MM.1S (cell line): ENCODE data around the gene COL13A1.

Source experiments
- DNase-seq: peaks from one replicate; pipeline ENCODE4 v3.0.0-alpha.2; 2015
- H2AFZ ChIP-seq: fragments of 300-600 bp; sonication (generic); 2 replicates; pipeline ENCODE4 v1.6.0; 2016; ENCODE audit warnings: antibody characterized with exemption, low read length
- H3F3A ChIP-seq: fragments of 300-600 bp; sonication (generic); 2 replicates; pipeline ENCODE4 v1.6.1; 2016; ENCODE audit warnings: mild to moderate bottlenecking, antibody characterized with exemption, low read length, moderate library complexity, mixed read lengths; ENCODE audit not compliant: insufficient read depth
- H3K27ac ChIP-seq: fragments of 300-600 bp; sonication (generic); 2 replicates; pipeline ENCODE4 v1.5.1; 2016; ENCODE audit warnings: mild to moderate bottlenecking, low read length
- H3K27me3 ChIP-seq: fragments of 300-600 bp; sonication (generic); replicated peaks from 2 replicates; pipeline ENCODE4 v1.6.0; 2016; ENCODE audit warnings: low read length; ENCODE audit not compliant: insufficient read depth
- H3K36me3 ChIP-seq: fragments of 300-600 bp; sonication (generic); replicated peaks from 2 replicates; pipeline ENCODE4 v1.6.1; 2016; ENCODE audit warnings: mild to moderate bottlenecking, low read length, mixed read lengths; ENCODE audit not compliant: insufficient read depth
- H3K4me1 ChIP-seq: fragments of 300-600 bp; sonication (generic); 2 replicates; pipeline ENCODE4 v1.6.1; 2016; ENCODE audit warnings: low read length, mixed read lengths
- H3K4me2 ChIP-seq: fragments of 300-600 bp; sonication (generic); 2 replicates; pipeline ENCODE4 v1.6.0; 2016; ENCODE audit warnings: low read depth, low read length
- H3K4me3 ChIP-seq: fragments of 300-600 bp; sonication (generic); 2 replicates; pipeline ENCODE4 v1.5.1; 2016; ENCODE audit warnings: low read length, mixed read lengths
- H3K79me2 ChIP-seq: fragments of 300-600 bp; sonication (generic); 2 replicates; pipeline ENCODE4 v1.6.1; 2016; ENCODE audit warnings: mixed run types, low read length, mixed read lengths
- H3K9ac ChIP-seq: fragments of 300-600 bp; sonication (generic); 2 replicates; pipeline ENCODE4 v1.6.1; 2016; ENCODE audit warnings: low read length, mixed read lengths
- H3K9me2 ChIP-seq: fragments of 300-600 bp; sonication (generic); replicated peaks from 2 replicates; pipeline ENCODE4 v1.6.1; 2016; ENCODE audit warnings: mild to moderate bottlenecking, low read length, mixed read lengths; ENCODE audit not compliant: insufficient read depth
- H3K9me3 ChIP-seq: fragments of 300-600 bp; sonication (generic); replicated peaks from 2 replicates; pipeline ENCODE4 v1.6.1; 2016; ENCODE audit warnings: mild to moderate bottlenecking, low read length, mixed read lengths; ENCODE audit not compliant: insufficient read depth
- H4K20me1 ChIP-seq: fragments of 300-600 bp; sonication (generic); 2 replicates; pipeline ENCODE4 v1.6.1; 2016; ENCODE audit warnings: mild to moderate bottlenecking, low read length, moderate library complexity, mixed read lengths; ENCODE audit not compliant: insufficient read depth
- EZH2 ChIP-seq: fragments of 300-600 bp; sonication (generic); optimal IDR thresholded peaks from 2 replicates; pipeline ENCODE3; 2017; ENCODE audit warnings: low read depth, mild to moderate bottlenecking, antibody characterized with exemption, low read length, mixed read lengths
- EZH2phosphoT487 ChIP-seq: fragments of 300-600 bp; sonication (generic); IDR thresholded peaks from 2 replicates; pipeline ENCODE4 v1.6.1; 2018; ENCODE audit warnings: antibody characterized with exemption, low read length
- TF ChIP-seq, protein P1 (sequence below): fragments of 300-600 bp; sonication (generic); IDR thresholded peaks from 2 replicates; pipeline ENCODE4 v1.5.1; 2016; ENCODE audit warnings: antibody characterized with exemption, low read length, mixed read lengths

COL13A1 gene

GRCh38 chr10:69955897-69956740, 154.4 kb downstream of the COL13A1 start:
- Histone ChIP-seq H3K27me3 (no peaks in the 10 kb centered on the region; the same call in 1 of the 2 replicates), H3K36me3 (no peaks in the 10 kb centered on the region), H3K4me2 (no peak overlapping the region), H3K9ac (no peak overlapping the region), H3K9me2 (no peaks in the 10 kb centered on the region), H3K9me3 (no peaks in the 10 kb centered on the region), H4K20me1 (no peaks in the 10 kb centered on the region), H3K79me2 (no peaks in the 10 kb centered on the region), H3K27ac (no peak overlapping the region), H2AFZ (no peak overlapping the region), H3K4me3 (no peak overlapping the region), H3F3A (no peaks in the 10 kb centered on the region), H3K4me1 (no peaks in the 10 kb centered on the region)
- DNase-seq, result no peak
- TF ChIP-seq, protein P1, sequence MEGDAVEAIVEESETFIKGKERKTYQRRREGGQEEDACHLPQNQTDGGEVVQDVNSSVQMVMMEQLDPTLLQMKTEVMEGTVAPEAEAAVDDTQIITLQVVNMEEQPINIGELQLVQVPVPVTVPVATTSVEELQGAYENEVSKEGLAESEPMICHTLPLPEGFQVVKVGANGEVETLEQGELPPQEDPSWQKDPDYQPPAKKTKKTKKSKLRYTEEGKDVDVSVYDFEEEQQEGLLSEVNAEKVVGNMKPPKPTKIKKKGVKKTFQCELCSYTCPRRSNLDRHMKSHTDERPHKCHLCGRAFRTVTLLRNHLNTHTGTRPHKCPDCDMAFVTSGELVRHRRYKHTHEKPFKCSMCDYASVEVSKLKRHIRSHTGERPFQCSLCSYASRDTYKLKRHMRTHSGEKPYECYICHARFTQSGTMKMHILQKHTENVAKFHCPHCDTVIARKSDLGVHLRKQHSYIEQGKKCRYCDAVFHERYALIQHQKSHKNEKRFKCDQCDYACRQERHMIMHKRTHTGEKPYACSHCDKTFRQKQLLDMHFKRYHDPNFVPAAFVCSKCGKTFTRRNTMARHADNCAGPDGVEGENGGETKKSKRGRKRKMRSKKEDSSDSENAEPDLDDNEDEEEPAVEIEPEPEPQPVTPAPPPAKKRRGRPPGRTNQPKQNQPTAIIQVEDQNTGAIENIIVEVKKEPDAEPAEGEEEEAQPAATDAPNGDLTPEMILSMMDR, result no peak
- TF ChIP-seq EZH2phosphoT487 (no peak), EZH2 (no peak)

DNA sequence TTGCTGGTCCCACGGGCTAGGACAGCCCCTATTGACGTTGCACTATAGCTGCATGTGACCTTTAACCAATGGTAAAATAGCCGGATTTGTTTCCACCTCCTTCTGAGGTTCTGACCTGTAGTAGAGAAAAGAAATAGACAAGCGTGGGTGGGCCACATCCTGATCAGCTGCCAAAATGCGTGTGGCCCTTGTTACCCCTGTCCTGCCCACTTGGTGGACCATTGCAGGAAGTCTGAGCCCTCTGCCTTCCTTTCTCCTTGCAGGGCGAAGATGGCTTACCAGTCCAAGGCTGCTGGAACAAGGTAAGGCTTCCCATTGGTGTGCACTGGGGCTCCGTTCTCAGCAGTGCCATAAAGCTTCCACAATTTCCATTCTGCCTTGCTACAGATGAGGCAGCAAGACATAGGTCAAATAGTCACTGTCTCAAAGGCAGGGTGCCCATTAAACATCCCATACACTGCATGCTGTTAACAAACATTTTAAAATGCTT, 155.1 kb downstream of the COL13A1 start:
- Histone ChIP-seq H4K20me1 (no peaks in the 10 kb centered on the region), H3K4me1 (no peaks in the 10 kb centered on the region)
- DNase-seq, result no peak

DNA sequence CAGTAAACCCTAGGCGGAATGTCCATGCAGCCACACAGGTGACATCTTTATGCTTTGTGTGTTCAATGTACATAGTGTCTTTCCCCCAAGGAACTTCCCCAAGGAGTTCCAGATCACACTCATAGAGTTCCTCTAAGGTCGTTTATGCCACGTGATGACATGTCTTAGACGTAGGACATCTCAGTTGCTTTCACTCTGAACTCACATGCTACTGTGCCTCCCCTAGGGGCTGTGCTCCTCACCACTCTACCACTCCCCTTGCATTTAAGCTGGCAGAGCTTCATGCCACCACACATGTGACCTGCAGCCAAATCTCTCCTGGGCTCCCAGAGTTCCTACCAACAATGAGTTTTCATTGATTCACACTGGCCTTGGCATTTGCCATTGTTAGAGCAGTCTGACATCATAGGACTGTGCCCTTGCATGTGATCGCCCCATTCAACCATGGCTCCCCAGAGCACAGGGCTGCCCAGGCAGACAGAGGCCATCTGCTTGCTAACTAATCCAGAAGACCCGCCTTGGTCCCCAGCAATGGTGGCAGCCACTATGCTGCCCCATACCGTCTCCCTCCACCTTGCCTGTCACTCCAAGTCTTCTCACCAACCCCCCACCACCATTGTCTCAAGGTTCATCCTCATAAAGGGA, 155.7 kb downstream of the COL13A1 start:
- TF ChIP-seq EZH2phosphoT487 (no peak), EZH2 (no peak)
- TF ChIP-seq, protein P1, result no peak
- Histone ChIP-seq H3K4me1 (no peaks in the 10 kb centered on the region), H3F3A (no peaks in the 10 kb centered on the region), H4K20me1 (no peaks in the 10 kb centered on the region), H3K4me2 (no peak overlapping the region), H3K4me3 (no peak overlapping the region), H3K9me3 (no peaks in the 10 kb centered on the region), H2AFZ (no peak overlapping the region), H3K27me3 (no peaks in the 10 kb centered on the region; the same call in 1 of the 2 replicates), H3K79me2 (no peaks in the 10 kb centered on the region), H3K9ac (no peak overlapping the region), H3K36me3 (no peaks in the 10 kb centered on the region), H3K27ac (no peak overlapping the region), H3K9me2 (no peaks in the 10 kb centered on the region)
- DNase-seq, result no peak

More for the DNA sequence above, 155.1 kb downstream of the COL13A1 start:
- Histone ChIP-seq H3K79me2 (no peaks in the 10 kb centered on the region), H3K27me3 (no peaks in the 10 kb centered on the region; the same call in 1 of the 2 replicates), H3K9me3 (no peaks in the 10 kb centered on the region), H3K36me3 (no peaks in the 10 kb centered on the region), H2AFZ (no peak overlapping the region), H3K27ac (no peak overlapping the region), H3K4me3 (no peak overlapping the region), H3K9ac (no peak overlapping the region), H3F3A (no peaks in the 10 kb centered on the region), H3K9me2 (no peaks in the 10 kb centered on the region), H3K4me2 (no peak overlapping the region)
- no peak for TF ChIP-seq EZH2
- TF ChIP-seq, protein P1, result no peak
- TF ChIP-seq EZH2phosphoT487, result no peak
